Common myeloid progenitor, CD34-positive (primary cell): ENCODE measurements around the gene PLCL1.
"Not testable (repeated sequence)": the region's sequence is repeated elsewhere in the genome, so short reads cannot be mapped to it uniquely, and the experiment has no call there.

ENCODE experiments used
- CTCF ChIA-PET: fragments of 350-600 bp; sonication (Branson Sonifier 250); formaldehyde crosslinking; loops from one replicate; lab custom pipeline; 2021; ENCODE audit warnings: antibody characterized with exemption; lab: Charles Lee
- POLR2A ChIA-PET: fragments of 350-600 bp; sonication (Branson Sonifier 250); formaldehyde crosslinking; loops from one replicate; lab custom pipeline; 2021; ENCODE audit warnings: antibody characterized with exemption; lab: Charles Lee
- DNase-seq, 3 donors: peaks; one replicate each; pipeline versions ENCODE4 v3.0.0 to v3.0.0-alpha.2; 2013
- H3K27ac ChIP-seq, 2 experiments: 1 replicate in 1 of 2; 2 replicates in 1 of 2; pipeline ENCODE4 v1.7.0; 2013; ENCODE audit warnings: inconsistent platforms in 2 of 2, low read length in 2 of 2, mild to moderate bottlenecking in 2 of 2, low read depth in 1 of 2, moderate library complexity in 1 of 2; ENCODE audit not compliant: severe bottlenecking in 2 of 2, insufficient read depth in 1 of 2, poor library complexity in 1 of 2
- H3K27me3 ChIP-seq, 5 experiments: replicated peaks in 2 of 5; 1 replicate in 3 of 5; 2 replicates in 2 of 5; pipeline versions ENCODE4 v1.6.1 to v1.7.0; 2013; ENCODE audit warnings: low read length in 4 of 5, mild to moderate bottlenecking in 2 of 5, moderate library complexity in 2 of 5, inconsistent platforms in 1 of 5; ENCODE audit not compliant: insufficient read depth in 5 of 5, control insufficient read depth in 4 of 5
- H3K36me3 ChIP-seq, 4 experiments: 1 replicate in 2 of 4; 2 replicates in 2 of 4; pipeline versions ENCODE4 v1.6.1 to v1.7.0; 2013; ENCODE audit warnings: low read length in 3 of 4, control low read depth in 1 of 4, mild to moderate bottlenecking in 1 of 4; ENCODE audit not compliant: control insufficient read depth in 4 of 4, insufficient read depth in 4 of 4
- H3K4me1 ChIP-seq, 4 experiments: 1 replicate in 3 of 4; 2 replicates in 1 of 4; pipeline versions ENCODE4 v1.6.1 to v1.7.1; 2013; ENCODE audit warnings: low read length in 3 of 4, mild to moderate bottlenecking in 3 of 4, control low read depth in 1 of 4, inconsistent platforms in 1 of 4, moderate library complexity in 1 of 4; ENCODE audit not compliant: control insufficient read depth in 4 of 4, insufficient read depth in 4 of 4; ENCODE audit errors: control extremely low read depth in 1 of 4
- H3K4me3 ChIP-seq, 7 experiments: 1 replicate in 4 of 7; 2 replicates in 3 of 7; pipeline versions ENCODE4 v1.5.1 to v1.7.0; 2013; ENCODE audit warnings: mild to moderate bottlenecking in 7 of 7, low read length in 6 of 7, moderate library complexity in 6 of 7, inconsistent platforms in 2 of 7, low read depth in 2 of 7, control low read depth in 1 of 7; ENCODE audit not compliant: insufficient read depth in 4 of 7, control insufficient read depth in 1 of 7; ENCODE audit errors: extremely low read depth in 1 of 7
- H3K9me3 ChIP-seq, 5 experiments: 1 replicate in 4 of 5; 2 replicates in 1 of 5; pipeline versions ENCODE4 v1.6.1 to v1.7.1; 2013; ENCODE audit warnings: low read length in 4 of 5, mild to moderate bottlenecking in 2 of 5, inconsistent platforms in 1 of 5, low read depth in 1 of 5, moderate library complexity in 1 of 5; ENCODE audit not compliant: control insufficient read depth in 4 of 5, insufficient read depth in 2 of 5; ENCODE audit errors: control extremely low read depth in 1 of 5
- whole genome bisulfite sequencing: methylation state at CpG from one replicate; pipeline ENCODE4 v1.1.5; 2013; ENCODE audit not compliant: insufficient coverage; 5-methylcytosine and 5-hydroxymethylcytosine counted together

PLCL1 gene

DNA sequence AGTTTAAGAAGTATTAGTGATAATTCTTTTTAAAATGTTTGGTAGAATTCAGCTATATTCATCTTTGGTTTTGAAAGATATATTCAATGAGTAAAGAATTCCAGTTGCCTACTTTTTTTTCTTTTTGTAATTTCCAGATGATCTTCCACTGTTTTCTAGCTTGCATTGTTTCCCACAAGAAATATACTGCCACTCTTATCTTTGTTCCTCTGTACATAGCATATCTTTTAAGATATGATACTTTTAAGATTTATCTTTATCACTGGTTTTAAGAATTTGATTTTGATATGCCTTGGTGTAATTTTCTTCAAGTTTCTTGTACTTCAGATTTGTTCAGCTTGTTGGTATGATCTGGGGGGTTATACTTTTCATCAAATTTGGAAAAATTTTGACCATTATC is 374.4 kb downstream of the PLCL1 start:
- Histone ChIP-seq H3K4me3 (no peak overlapping the region), H3K4me1 (no peaks in the 10 kb centered on the region), H3K36me3 (no peaks in the 10 kb centered on the region), H3K9me3 (peaks cover 0 to 8% (median 0%) of the 10 kb centered on the region in 5 experiments), H3K27ac (no peak overlapping the region), H3K27me3 (no peaks in the 10 kb centered on the region)
- ChIA-PET POLR2A (no interaction called here), CTCF (no interaction called here)
- DNase-seq: no peak

DNA sequence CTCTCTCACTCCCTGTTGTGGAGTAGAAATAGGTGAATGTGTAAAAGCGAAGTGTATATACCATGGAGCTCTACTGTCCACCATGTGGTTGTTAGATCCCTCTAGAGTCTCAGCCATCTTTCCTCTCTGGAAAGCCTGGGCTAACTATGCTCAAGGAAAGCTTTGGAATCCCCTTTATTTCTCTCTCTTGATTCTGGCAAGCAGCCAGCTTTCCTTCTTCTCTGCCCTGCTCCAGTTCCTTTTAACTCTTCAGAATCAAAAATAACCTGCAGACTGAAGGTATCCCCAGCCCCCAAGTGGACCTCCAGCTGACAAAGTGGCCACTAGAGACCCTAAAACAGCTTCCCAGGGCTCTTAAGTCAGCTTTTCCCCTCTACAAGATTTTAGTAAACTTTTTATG is 381.9 kb downstream of the PLCL1 start:
- H3K36me3 ChIP-seq: no peaks in the 10 kb centered on the region
- H3K4me1 ChIP-seq: no peaks in the 10 kb centered on the region
- no peak overlapping the region for H3K4me3 ChIP-seq
- H3K27me3 ChIP-seq: peaks cover 0 to 4% (median 0%) of the 10 kb centered on the region in 5 experiments
- H3K27ac ChIP-seq: no peak overlapping the region
- WGBS: 100% methylated on average over 1 of the region's 1 CpG
- H3K9me3 ChIP-seq: peaks cover 0 to 5% (median 0%) of the 10 kb centered on the region in 5 experiments
- DNase-seq: no peak
- POLR2A ChIA-PET: no interaction called here
- CTCF ChIA-PET: no interaction called here

DNA sequence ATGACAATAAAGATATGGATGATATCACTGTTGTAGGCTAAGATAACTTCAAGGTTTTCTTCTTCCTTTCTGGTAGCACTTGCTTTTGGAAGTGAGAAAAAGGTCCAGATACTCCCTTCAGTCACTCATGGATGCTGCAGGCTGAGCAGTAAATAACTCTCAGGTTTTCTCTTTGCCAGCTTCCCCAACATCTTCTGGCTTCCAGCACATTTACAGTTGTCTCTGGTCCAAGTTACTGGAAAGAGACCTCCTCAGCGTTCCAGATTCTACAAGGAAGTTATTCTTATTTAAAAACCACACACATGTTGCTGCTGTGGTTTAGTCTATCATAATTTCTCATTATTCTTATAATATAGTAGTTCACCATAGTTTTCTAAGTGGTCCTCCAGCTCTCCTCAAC is 383.4 kb downstream of the PLCL1 start:
- Histone ChIP-seq H3K4me3 (no peak overlapping the region), H3K27me3 (peaks cover 0 to 4% (median 0%) of the 10 kb centered on the region in 5 experiments), H3K27ac (no peak overlapping the region), H3K36me3 (no peaks in the 10 kb centered on the region), H3K4me1 (no peaks in the 10 kb centered on the region), H3K9me3 (peaks cover 0 to 5% (median 0%) of the 10 kb centered on the region in 5 experiments)
- no peak for DNase-seq
- CTCF ChIA-PET: no interaction called here
- POLR2A ChIA-PET: no interaction called here
- no CpG with 5 or more reads among the region's 1 CpG for WGBS

DNA sequence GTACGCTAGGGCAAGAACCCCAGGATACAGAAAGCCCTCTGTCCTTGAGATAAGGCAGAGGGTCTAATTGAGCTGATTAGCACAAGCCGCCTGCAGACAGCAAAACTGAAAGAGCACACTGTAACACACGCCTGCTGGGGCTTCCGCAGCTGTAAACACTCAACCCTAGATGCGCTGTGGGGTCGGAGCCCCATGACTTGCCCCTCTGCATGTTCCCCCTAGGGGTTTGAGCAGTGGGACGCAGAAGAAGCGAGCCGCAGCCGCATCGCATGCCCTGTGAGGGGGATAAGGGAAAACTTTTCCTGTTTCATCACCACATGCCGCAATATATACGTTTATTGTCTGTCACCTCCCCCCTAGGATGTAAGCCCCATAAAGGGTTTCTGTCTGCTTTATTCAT is 384.6 kb downstream of the PLCL1 start:
- peaks cover 0 to 4% (median 0%) of the 10 kb centered on the region in 5 experiments for H3K27me3 ChIP-seq
- peaks cover 0 to 3% (median 0%) of the 10 kb centered on the region in 5 experiments for H3K9me3 ChIP-seq
- ChIA-PET CTCF (no interaction called here), POLR2A (no interaction called here)
- WGBS: 86% methylated on average over 6 of the region's 13 CpGs
- H3K4me1 ChIP-seq: no peaks in the 10 kb centered on the region
- H3K4me3 ChIP-seq: no peak overlapping the region
- no peaks in the 10 kb centered on the region for H3K36me3 ChIP-seq
- DNase-seq: no peak
- H3K27ac ChIP-seq: no peak overlapping the region

- Histone ChIP-seq H3K36me3 (no peaks in the 10 kb centered on the region), H3K4me1 (no peaks in the 10 kb centered on the region), H3K27me3 (peaks cover 0 to 2% (median 0%) of the 10 kb centered on the region in 5 experiments), H3K9me3 (peaks cover 0 to 4% (median 0%) of the 10 kb centered on the region in 5 experiments), H3K27ac (no peak overlapping the region), H3K4me3 (no peak overlapping the region)
- CTCF ChIA-PET: no interaction called here
- DNase-seq: no peak
- POLR2A ChIA-PET: no interaction called here
- 60% methylated on average over 1 of the region's 1 CpG for WGBS
These were observed 387.3 kb downstream of the PLCL1 start for GRCh38 chr2:198191651-198192050.

- 82% methylated on average over 4 of the region's 7 CpGs for WGBS
- H3K36me3 ChIP-seq, POLR2A ChIA-PET, CTCF ChIA-PET, H3K4me1 ChIP-seq, DNase-seq, H3K9me3 ChIP-seq, H3K27me3 ChIP-seq, H3K4me3 ChIP-seq, H3K27ac ChIP-seq: not testable (repeated sequence)
These were observed 392.2 kb downstream of the PLCL1 start for GRCh38 chr2:198196556-198196955.
